CD4-positive, alpha-beta T cell (primary cell): ENCODE results near the gene NAGK. TPM values are rescaled to one million over a fixed set of nuclear protein-coding genes. Genes with fewer than 3 reads are reported as not detected.

Experiments used
- ATAC-seq: fragments of 200-7000 bp; cut with Tn5 transposase; one replicate; pipeline ENCODE4 v1.10.0; 2022; ENCODE audit warnings: mild to moderate bottlenecking; ENCODE audit not compliant: poor library complexity
- CTCF ChIA-PET: fragments of 350-600 bp; sonication (Branson Sonifier 250); formaldehyde crosslinking; loops from one replicate; lab custom pipeline; 2021; ENCODE audit warnings: antibody characterized with exemption, inconsistent platforms; lab: Charles Lee
- POLR2A ChIA-PET: fragments of 350-600 bp; sonication (Branson Sonifier 250); formaldehyde crosslinking; loops from one replicate; lab custom pipeline; 2021; ENCODE audit warnings: antibody characterized with exemption, inconsistent platforms; lab: Charles Lee
- DNase-seq, 14 experiments: peaks; one replicate each; pipeline ENCODE4 v3.0.0-alpha.2; 2013 to 2020; ENCODE audit warnings: mixed read lengths in 2 of 14
- H3K27ac ChIP-seq, 2 donors: one replicate each; pipeline versions ENCODE4 v1.5.1 to v1.7.0; 2013; ENCODE audit warnings: low read length in 2 of 2, low read depth in 1 of 2, mild to moderate bottlenecking in 1 of 2
- H3K27me3 ChIP-seq, 2 experiments: 1 replicate in 1 of 2; 2 replicates in 1 of 2; pipeline versions ENCODE4 v1.6.1 to v1.7.0; 2013; ENCODE audit warnings: low read length in 2 of 2, control low read depth in 1 of 2, mild to moderate bottlenecking in 1 of 2, moderate library complexity in 1 of 2; ENCODE audit not compliant: insufficient read depth in 2 of 2, control insufficient read depth in 1 of 2
- H3K36me3 ChIP-seq: one replicate; pipeline ENCODE4 v1.6.1; 2013; ENCODE audit warnings: low read length, control low read depth; ENCODE audit not compliant: insufficient read depth
- H3K4me1 ChIP-seq: one replicate; pipeline ENCODE4 v1.6.1; 2013; ENCODE audit warnings: low read length, control low read depth; ENCODE audit not compliant: insufficient read depth
- H3K4me3 ChIP-seq: one replicate; pipeline ENCODE4 v1.5.1; 2013; ENCODE audit warnings: mild to moderate bottlenecking, low read length, moderate library complexity
- H3K9me3 ChIP-seq, 2 experiments: 1 replicate in 1 of 2; 2 replicates in 1 of 2; pipeline versions ENCODE4 v1.6.1 to v1.7.0; 2013; ENCODE audit warnings: low read length in 2 of 2, mild to moderate bottlenecking in 2 of 2, control low read depth in 1 of 2, moderate library complexity in 1 of 2; ENCODE audit not compliant: control insufficient read depth in 1 of 2, insufficient read depth in 1 of 2
- H3K27ac Mint-ChIP-seq: one replicate; pipeline ENCODE4 v1.8.0; 2020; ENCODE audit warnings: mixed read lengths
- H3K27me3 Mint-ChIP-seq: one replicate; pipeline ENCODE4 v1.8.0; 2021; ENCODE audit warnings: mixed read lengths
- H3K36me3 Mint-ChIP-seq: one replicate; pipeline ENCODE4 v1.8.0; 2021; ENCODE audit warnings: low read depth, mixed read lengths
- H3K4me1 Mint-ChIP-seq: one replicate; pipeline ENCODE4 v1.8.0; 2021; ENCODE audit warnings: low read depth, mixed read lengths
- H3K4me3 Mint-ChIP-seq: one replicate; pipeline ENCODE4 v1.8.0; 2020; ENCODE audit warnings: mild to moderate bottlenecking, mixed read lengths
- H3K9me3 Mint-ChIP-seq: one replicate; pipeline ENCODE4 v1.8.0; 2020; ENCODE audit warnings: mixed read lengths
- CTCF ChIP-seq: fragments of 200-600 bp; IDR thresholded peaks from one replicate; pipeline ENCODE4 v1.8.0; 2022; ENCODE audit warnings: antibody characterized with exemption, mild to moderate bottlenecking
- intact Hi-C, 2 experiments: fragments of 100-400 bp; cut with DNase I in 1 of 2; cut with micrococcal nuclease in 1 of 2; formaldehyde crosslinking; loops; one replicate each; pipeline versions ENCODE4 v1.15.1 to v1.9.0; 2023 to 2025; cut with DNase I, micrococcal nuclease
- total RNA-seq, 174 experiments: library from RNA in 2 of 174; stranded (reverse) in 2 of 174; gene quantifications; one replicate each; pipeline ENCODE4 v1.2.3 and lab custom pipeline; 2021 to 2026

The NAGK gene
- total RNA-seq, 2 experiments from 2014 or later = 62.3 to 73.3 TPM

- Histone ChIP-seq H3K27me3 (no peaks in the 10 kb centered on the region), H3K27ac (no peak overlapping the region), H3K4me1 (no peaks in the 10 kb centered on the region), H3K36me3 (peaks cover 15% of the 10 kb centered on the region), H3K9me3 (no peaks in the 10 kb centered on the region), H3K4me3 (no peak overlapping the region)
- no peak overlapping the region for H3K4me3 Mint-ChIP-seq
- intact Hi-C loops = no loop called here
- no peak overlapping the region for H3K27ac Mint-ChIP-seq
- ChIA-PET CTCF (no interaction called here), POLR2A (interaction anchor here (1.7 kb wide), 1 partner anchor 10 kb away, joined by 7 read pairs; the partner anchor contains the start of genes MCEE and MPHOSPH10)
- TF ChIP-seq CTCF = no peak
- H3K27me3 Mint-ChIP-seq = no peaks in the 10 kb centered on the region
- H3K9me3 Mint-ChIP-seq = no peaks in the 10 kb centered on the region
- ATAC-seq (no peak), DNase-seq (no peak)
- H3K4me1 Mint-ChIP-seq = no peaks in the 10 kb centered on the region
- H3K36me3 Mint-ChIP-seq = peaks cover 34% of the 10 kb centered on the region
Measured at GRCh38 chr2:71120195-71120594, 51.7 kb downstream of the NAGK start.

- peaks cover 15% of the 10 kb centered on the region for H3K36me3 ChIP-seq
- H3K9me3 ChIP-seq = no peaks in the 10 kb centered on the region
- H3K4me3 Mint-ChIP-seq = no peak overlapping the region
- H3K4me3 ChIP-seq = no peak overlapping the region
- H3K27ac ChIP-seq = no peak overlapping the region
- H3K27me3 Mint-ChIP-seq = no peaks in the 10 kb centered on the region
- ATAC-seq = no peak
- no peak for DNase-seq
- H3K36me3 Mint-ChIP-seq = peaks cover 39% of the 10 kb centered on the region
- ChIA-PET POLR2A (interaction anchor here (0.9 to 1.7 kb wide), 3 partner anchors 9 to 210 kb away, joined by 3 to 7 read pairs (median 3); partner anchors contain the start of genes MCEE, MPHOSPH10 and ZNF638), CTCF (interaction anchor here (0.6 to 0.8 kb wide), 2 partner anchors 8 to 210 kb away, joined by 3 read pairs; partner anchors contain the start of gene ZNF638)
- no peaks in the 10 kb centered on the region for H3K27me3 ChIP-seq
- no peak for TF ChIP-seq CTCF
- H3K9me3 Mint-ChIP-seq = no peaks in the 10 kb centered on the region
- no peak overlapping the region for H3K27ac Mint-ChIP-seq
- peaks cover 7% of the 10 kb centered on the region for H3K4me1 Mint-ChIP-seq
- intact Hi-C loops = no loop called here
- H3K4me1 ChIP-seq = no peaks in the 10 kb centered on the region
Measured at GRCh38 chr2:71121479-71121878, 53.0 kb downstream of the NAGK start.

- intact Hi-C loops = no loop called here
- no peaks in the 10 kb centered on the region for H3K9me3 ChIP-seq
- peaks cover 15% of the 10 kb centered on the region for H3K36me3 ChIP-seq
- ATAC-seq (no peak), DNase-seq (no peak)
- CTCF ChIA-PET = no interaction called here
- no peak overlapping the region for H3K4me3 ChIP-seq
- H3K27me3 ChIP-seq = no peaks in the 10 kb centered on the region
- no peak overlapping the region for H3K27ac ChIP-seq
- H3K27me3 Mint-ChIP-seq = no peaks in the 10 kb centered on the region
- H3K4me1 Mint-ChIP-seq = peaks cover 12% of the 10 kb centered on the region
- no peaks in the 10 kb centered on the region for H3K9me3 Mint-ChIP-seq
- no peak overlapping the region for H3K4me3 Mint-ChIP-seq
- no peaks in the 10 kb centered on the region for H3K4me1 ChIP-seq
- H3K27ac Mint-ChIP-seq = no peak overlapping the region
- H3K36me3 Mint-ChIP-seq = peaks cover 39% of the 10 kb centered on the region
- POLR2A ChIA-PET = no interaction called here
- TF ChIP-seq CTCF = no peak
Measured at GRCh38 chr2:71122387-71123298, 54.2 kb downstream of the NAGK start.
